GM18499 (cell line): ENCODE data around the gene ELMO1.

ENCODE experiments used
- ATAC-seq: cut with Tn5 transposase; IDR thresholded peaks from one replicate; pipeline ENCODE4 v1.9.1; 2021; ENCODE audit warnings: moderate number of reproducible peaks; ENCODE audit not compliant: insufficient read depth, unreplicated experiment

ELMO1 gene

GRCh38 chr7:37011151-37011890, 437.3 kb downstream of the ELMO1 start:
- ATAC-seq: no peak

- ATAC-seq: no peak
Observed at GRCh38 chr7:37009125-37009675, 439.5 kb downstream of the ELMO1 start.

GRCh38 chr7:37007691-37008090, 441.0 kb downstream of the ELMO1 start:
- ATAC-seq: no peak

GRCh38 chr7:37007268-37007667, 441.4 kb downstream of the ELMO1 start:
- no peak for ATAC-seq

- no peak for ATAC-seq
Observed at GRCh38 chr7:37006764-37007163, 441.9 kb downstream of the ELMO1 start.

GRCh38 chr7:37000511-37000910, 448.2 kb downstream of the ELMO1 start:
- no peak for ATAC-seq

- no peak for ATAC-seq
Observed at GRCh38 chr7:36999626-37000485, 448.8 kb downstream of the ELMO1 start.

- no peak for ATAC-seq
Observed at GRCh38 chr7:36995776-36996175, 452.9 kb downstream of the ELMO1 start.

- ATAC-seq: no peak
Observed at GRCh38 chr7:36994456-36995112, 454.1 kb downstream of the ELMO1 start.

- ATAC-seq: no peak
Observed at GRCh38 chr7:36986948-36987724, 461.5 kb downstream of the ELMO1 start.

- ATAC-seq: no peak
Observed at GRCh38 chr7:36986511-36986933, 462.1 kb downstream of the ELMO1 start.

GRCh38 chr7:36985866-36986400, 462.7 kb downstream of the ELMO1 start:
- ATAC-seq: no peak

- no peak for ATAC-seq
Observed at GRCh38 chr7:36985316-36985715, 463.3 kb downstream of the ELMO1 start.

- no peak for ATAC-seq
Observed at GRCh38 chr7:36984710-36985312, 463.9 kb downstream of the ELMO1 start.

- no peak for ATAC-seq
Observed at GRCh38 chr7:36984041-36984521, 464.6 kb downstream of the ELMO1 start.

GRCh38 chr7:36982766-36983165, 465.9 kb downstream of the ELMO1 start:
- ATAC-seq: no peak

GRCh38 chr7:36979810-36980248, 468.8 kb downstream of the ELMO1 start:
- ATAC-seq: no peak

GRCh38 chr7:36978461-36978860, 470.2 kb downstream of the ELMO1 start:
- ATAC-seq: no peak

GRCh38 chr7:36977878-36978277, 470.8 kb downstream of the ELMO1 start:
- ATAC-seq: no peak
